Measurements from ENCODE around the gene USP34. TPM values are rescaled to one million over a fixed set of nuclear protein-coding genes. Genes with fewer than 3 reads are reported as not detected.
A peak's percentile ranks its signal among the peaks of the same experiment; 100 is the strongest.

USP34 gene
- total RNA-seq, 1 experiment from 2014 or later = 91.4 TPM

GRCh38 chr2:61410185-61410584, 60.7 kb downstream of the USP34 start:
- intact Hi-C loops (cut with micrococcal nuclease; ENCODE audit: unreplicated experiment) = no loop called here
- POLR2A ChIA-PET = no interaction called here

GRCh38 chr2:61405813-61406212, 65.1 kb downstream of the USP34 start:
- ChIA-PET CTCF (no interaction called here), POLR2A (interaction anchor here (0.6 kb wide), 2 partner anchors 12 to 25 kb away, joined by 3 to 4 read pairs; no protein-coding TSS in a partner anchor)
- no TSS peak for BruUV-seq (replicated peaks)
- ATAC-seq = no peak
- Histone ChIP-seq H3K27me3 (ENCODE audit: control insufficient read depth, insufficient read depth, low read length) (no peaks in the 10 kb centered on the region), H3K4me3 (ENCODE audit: low read depth in 2 of 2, low read length in 2 of 2) (no peak overlapping the region), H3K4me1 (ENCODE audit: control insufficient read depth, insufficient read depth, low read length) (no peaks in the 10 kb centered on the region; the same call in 1 of the 2 replicates), H3K27ac (ENCODE audit: low read length) (no peak overlapping the region), H3K9me3 (ENCODE audit: control insufficient read depth, insufficient read depth, low read depth, low read length) (no peaks in the 10 kb centered on the region), H3K36me3 (ENCODE audit: control insufficient read depth, insufficient read depth, low read length) (peaks cover 11% of the 10 kb centered on the region)
- no peak for DNase-seq (ENCODE audit: low read depth, low spot score)
- intact Hi-C loops (cut with micrococcal nuclease; ENCODE audit: unreplicated experiment) = no loop called here
- in situ Hi-C loops (cut with HindIII; ENCODE audit: low pct_unique_long_range_greater_than_20kb, low sequenced_read_pairs) = no loop called here
- TF ChIP-seq POLR2AphosphoS5 (IDR thresholded peaks at IDR 0.05; ENCODE audit: low read depth, low read length) = no peak
- no peak for TF ChIP-seq REST (IDR thresholded peaks at IDR 0.05; ENCODE audit: insufficient read depth in 1 of 2, low read depth in 2 of 2, low read length in 1 of 2)
- no peak for TF ChIP-seq CTCF (IDR thresholded peaks at IDR 0.05)
- TF ChIP-seq TCF7L2 (IDR thresholded peaks at IDR 0.05; ENCODE audit: low read depth, low read length) = no peak
- no peak for TF ChIP-seq SIN3A (IDR thresholded peaks at IDR 0.05; ENCODE audit: borderline replicate concordance, insufficient read depth, low read depth, low read length)

More at GRCh38 chr2:61410185-61410584, 60.7 kb downstream of the USP34 start:
- no peaks in the 10 kb centered on the region for H3K27me3 ChIP-seq (ENCODE audit: control insufficient read depth, insufficient read depth, low read length)
- no peaks in the 10 kb centered on the region; the same call in 1 of the 2 replicates for H3K4me1 ChIP-seq (ENCODE audit: control insufficient read depth, insufficient read depth, low read length)
- no peaks in the 10 kb centered on the region for H3K9me3 ChIP-seq (ENCODE audit: control insufficient read depth, insufficient read depth, low read depth, low read length)
- TSS peak; percentile 35 for BruUV-seq (replicated peaks)
- in situ Hi-C loops (cut with HindIII; ENCODE audit: low pct_unique_long_range_greater_than_20kb, low sequenced_read_pairs) = no loop called here
- ATAC-seq = no peak
- no peak overlapping the region for H3K4me3 ChIP-seq (ENCODE audit: low read depth in 2 of 2, low read length in 2 of 2)
- TF ChIP-seq CTCF (IDR thresholded peaks at IDR 0.05) (no peak), POLR2AphosphoS5 (IDR thresholded peaks at IDR 0.05; ENCODE audit: low read depth, low read length) (no peak), REST (IDR thresholded peaks at IDR 0.05; ENCODE audit: insufficient read depth in 1 of 2, low read depth in 2 of 2, low read length in 1 of 2) (no peak), TCF7L2 (IDR thresholded peaks at IDR 0.05; ENCODE audit: low read depth, low read length) (no peak), SIN3A (IDR thresholded peaks at IDR 0.05; ENCODE audit: borderline replicate concordance, insufficient read depth, low read depth, low read length) (no peak)
- peaks cover 6% of the 10 kb centered on the region for H3K36me3 ChIP-seq (ENCODE audit: control insufficient read depth, insufficient read depth, low read length)
- no peak overlapping the region for H3K27ac ChIP-seq (ENCODE audit: low read length)
- CTCF ChIA-PET = no interaction called here
- DNase-seq (ENCODE audit: low read depth, low spot score) = no peak
